Natural killer cell (primary cell): ENCODE data around the gene STK32C. TPM values are rescaled to one million over a fixed set of nuclear protein-coding genes. Genes with fewer than 3 reads are reported as not detected.

Experiments used
- ATAC-seq, 3 donors: fragments of 150-1000 bp in 2 of 3; fragments of 200-7000 bp in 1 of 3; cut with Tn5 transposase; 1 replicate in 1 of 3; 2 replicates in 2 of 3; pipeline ENCODE4 v1.10.0; 2021; ENCODE audit warnings: mild to moderate bottlenecking in 2 of 3, moderate library complexity in 2 of 3
- DNase-seq, 2 donors: peaks; one replicate each; pipeline versions ENCODE4 v3.0.0 to v3.0.0-alpha.2; 2013 to 2021; ENCODE audit warnings: mixed read lengths in 1 of 2
- H3K27ac ChIP-seq: one replicate; pipeline ENCODE4 v1.5.1; 2013; ENCODE audit warnings: mild to moderate bottlenecking, low read length
- H3K27me3 ChIP-seq: one replicate; pipeline ENCODE4 v1.6.1; 2013; ENCODE audit warnings: low read length; ENCODE audit not compliant: control insufficient read depth, insufficient read depth
- H3K36me3 ChIP-seq: one replicate; pipeline ENCODE4 v1.6.1; 2013; ENCODE audit warnings: low read length; ENCODE audit not compliant: control insufficient read depth, insufficient read depth
- H3K4me1 ChIP-seq: one replicate; pipeline ENCODE4 v1.6.1; 2013; ENCODE audit warnings: low read length; ENCODE audit not compliant: control insufficient read depth, insufficient read depth
- H3K4me3 ChIP-seq: one replicate; pipeline ENCODE4 v1.5.1; 2013; ENCODE audit warnings: low read length
- H3K9me3 ChIP-seq: one replicate; pipeline ENCODE4 v1.6.1; 2013; ENCODE audit warnings: low read length; ENCODE audit not compliant: control insufficient read depth, insufficient read depth
- H3K27ac Mint-ChIP-seq, 2 donors: one replicate each; pipeline ENCODE4 v1.8.0; 2022; ENCODE audit warnings: mild to moderate bottlenecking in 2 of 2, mixed read lengths in 2 of 2, moderate library complexity in 1 of 2
- H3K27me3 Mint-ChIP-seq, 2 donors: one replicate each; pipeline ENCODE4 v1.8.0; 2022; ENCODE audit warnings: low read depth in 2 of 2, mixed read lengths in 2 of 2
- H3K36me3 Mint-ChIP-seq: one replicate; pipeline ENCODE4 v1.8.0; 2022; ENCODE audit warnings: mixed read lengths
- H3K4me1 Mint-ChIP-seq, 2 donors: one replicate each; pipeline ENCODE4 v1.8.0; 2022; ENCODE audit warnings: mixed read lengths in 2 of 2
- H3K4me3 Mint-ChIP-seq: one replicate; pipeline ENCODE4 v1.8.0; 2022; ENCODE audit warnings: mild to moderate bottlenecking, moderate library complexity, mixed read lengths
- H3K9me3 Mint-ChIP-seq, 2 donors: one replicate each; pipeline ENCODE4 v1.8.0; 2022; ENCODE audit warnings: mixed read lengths in 2 of 2
- CTCF ChIP-seq: fragments of 200-600 bp; IDR thresholded peaks from one replicate; pipeline ENCODE4 v1.8.0; 2022; ENCODE audit warnings: antibody characterized with exemption
- WGBS: methylation state at CpG from one replicate; pipeline ENCODE4 v1.1.7; 2013; ENCODE audit warnings: missing lambda C conversion rate; ENCODE audit not compliant: insufficient coverage; 5-methylcytosine and 5-hydroxymethylcytosine counted together
- intact Hi-C: fragments of 100-400 bp; cut with micrococcal nuclease; formaldehyde crosslinking; loops from one replicate; pipeline ENCODE4 v1.14.2; 2022
- total RNA-seq, 4 donors: library from RNA; stranded (reverse); fragments of 120-200 nt in 1 of 4; gene quantifications; one replicate each; pipeline versions ENCODE4 v1.2.3 to v1.2.4, GENCODE V29; 2013 to 2022

STK32C gene
- total RNA-seq, 3 donors from 2014 or later (not counting 1 experiment from before 2014, with no cell fraction given) = 12.7 to 22.1 (median 17.9) TPM

GRCh38 chr10:132350391-132350790 lies 42.6 kb upstream of the STK32C start:
- intact Hi-C loops = no loop called here
- peaks cover 3% of the 10 kb centered on the region for H3K36me3 Mint-ChIP-seq
- H3K27ac Mint-ChIP-seq = no peak overlapping the region
- DNase-seq = no peak
- Histone ChIP-seq H3K27me3 (no peaks in the 10 kb centered on the region), H3K4me1 (no peaks in the 10 kb centered on the region), H3K9me3 (no peaks in the 10 kb centered on the region), H3K27ac (no peak overlapping the region), H3K36me3 (peaks cover 3% of the 10 kb centered on the region), H3K4me3 (no peak overlapping the region)
- H3K4me1 Mint-ChIP-seq = peaks cover 0 to 8% of the 10 kb centered on the region in 2 donors
- 92% methylated on average over 11 of the region's 11 CpGs for WGBS
- H3K9me3 Mint-ChIP-seq = no peaks in the 10 kb centered on the region
- no peaks in the 10 kb centered on the region for H3K27me3 Mint-ChIP-seq
- ATAC-seq = no peak
- no peak overlapping the region for H3K4me3 Mint-ChIP-seq
- no peak for TF ChIP-seq CTCF

- Histone ChIP-seq H3K27ac (no peak overlapping the region), H3K9me3 (no peaks in the 10 kb centered on the region), H3K27me3 (no peaks in the 10 kb centered on the region), H3K4me1 (no peaks in the 10 kb centered on the region), H3K36me3 (peaks cover 4% of the 10 kb centered on the region), H3K4me3 (no peak overlapping the region)
- no peak overlapping the region for H3K27ac Mint-ChIP-seq
- ATAC-seq (no peak), DNase-seq (no peak)
- no peak overlapping the region for H3K4me3 Mint-ChIP-seq
- no peak for TF ChIP-seq CTCF
- 94% methylated on average over 6 of the region's 6 CpGs for WGBS
- peaks cover 0 to 8% of the 10 kb centered on the region in 2 donors for H3K4me1 Mint-ChIP-seq
- H3K27me3 Mint-ChIP-seq = no peaks in the 10 kb centered on the region
- intact Hi-C loops = no loop called here
- peaks cover 9% of the 10 kb centered on the region for H3K36me3 Mint-ChIP-seq
- H3K9me3 Mint-ChIP-seq = no peaks in the 10 kb centered on the region
Observed at GRCh38 chr10:132349766-132350165, 42.0 kb upstream of the STK32C start.

GRCh38 chr10:132347931-132348267 lies 40.1 kb upstream of the STK32C start:
- H3K27ac Mint-ChIP-seq = no peak overlapping the region
- H3K9me3 ChIP-seq = no peaks in the 10 kb centered on the region
- no peaks in the 10 kb centered on the region for H3K27me3 Mint-ChIP-seq
- H3K4me3 ChIP-seq = no peak overlapping the region
- no peaks in the 10 kb centered on the region for H3K9me3 Mint-ChIP-seq
- no peak for TF ChIP-seq CTCF
- H3K36me3 Mint-ChIP-seq = peaks cover 11% of the 10 kb centered on the region
- H3K36me3 ChIP-seq = peaks cover 4% of the 10 kb centered on the region
- 96% methylated on average over 13 of the region's 13 CpGs for WGBS
- no peaks in the 10 kb centered on the region for H3K27me3 ChIP-seq
- H3K4me1 Mint-ChIP-seq = peaks cover 0 to 2% of the 10 kb centered on the region in 2 donors
- intact Hi-C loops = no loop called here
- H3K4me1 ChIP-seq = no peaks in the 10 kb centered on the region
- ATAC-seq = no peak
- no peak for DNase-seq
- no peak overlapping the region for H3K27ac ChIP-seq
- H3K4me3 Mint-ChIP-seq = no peak overlapping the region

DNA sequence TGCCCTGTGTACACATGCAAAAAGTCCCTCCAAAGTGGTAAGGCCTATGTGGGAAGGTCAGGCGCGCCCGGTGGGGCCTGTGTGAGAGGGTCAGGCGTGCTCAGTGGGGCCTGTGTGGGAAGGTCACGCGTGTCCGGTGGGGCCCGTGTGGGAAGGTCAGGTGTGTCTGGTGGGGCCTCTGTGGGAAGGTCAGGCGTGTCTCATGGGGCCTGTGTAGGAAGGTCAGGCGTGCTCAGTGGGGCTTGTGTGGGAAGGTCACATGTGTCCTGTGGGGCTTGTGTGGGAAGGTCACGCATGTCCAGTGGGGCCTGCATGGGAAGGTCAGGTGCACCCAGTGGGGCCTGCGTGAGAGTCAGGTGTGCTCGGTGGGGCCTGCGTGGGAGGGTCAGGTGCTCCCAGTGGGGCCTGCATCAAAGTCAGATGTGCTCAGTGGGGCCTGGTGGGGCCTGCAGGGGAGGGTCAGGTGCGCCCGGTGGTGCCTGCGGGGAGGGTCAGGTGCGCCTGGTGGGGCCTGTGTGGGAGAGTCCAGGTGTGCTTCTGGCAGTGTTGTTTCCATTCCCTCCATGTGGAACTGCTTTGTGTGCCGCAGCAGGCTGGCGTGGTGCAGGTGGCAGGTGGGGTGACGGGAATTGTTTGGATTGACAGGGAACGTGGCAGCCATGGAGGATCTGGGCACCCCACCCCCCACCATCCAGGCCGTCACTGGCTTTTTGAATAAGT lies 39.6 kb upstream of the STK32C start:
- Mint-ChIP-seq H3K27me3 (no peaks in the 10 kb centered on the region), H3K36me3 (peaks cover 11% of the 10 kb centered on the region), H3K4me3 (no peak overlapping the region), H3K9me3 (no peaks in the 10 kb centered on the region), H3K27ac (peak overlapping the region in 1 of 2 donors; percentile 21), H3K4me1 (no peaks in the 10 kb centered on the region)
- no peak for ATAC-seq
- H3K36me3 ChIP-seq = peaks cover 7% of the 10 kb centered on the region
- intact Hi-C loops = no loop called here
- WGBS = 93% methylated on average over 21 of the region's 23 CpGs
- no peaks in the 10 kb centered on the region for H3K9me3 ChIP-seq
- H3K4me1 ChIP-seq = no peaks in the 10 kb centered on the region
- no peak overlapping the region for H3K4me3 ChIP-seq
- no peaks in the 10 kb centered on the region for H3K27me3 ChIP-seq
- no peak for TF ChIP-seq CTCF
- DNase-seq = no peak
- H3K27ac ChIP-seq = no peak overlapping the region
